K562 (cell line): ENCODE data around the gene ATL2. TPM values are rescaled to one million over a fixed set of nuclear protein-coding genes. Genes with fewer than 3 reads are reported as not detected.

Source experiments
- ATAC-seq: fragments of 200-7000 bp; cut with Tn5 transposase; 3 replicates; pipeline ENCODE4 v1.9.1; 2020; ENCODE audit warnings: moderate library complexity
- BruUV-seq: library from RNA; stranded (reverse); fragments of 400-500 nt; replicated peaks from 2 replicates; lab custom pipeline; 2021; lab: Mats Ljungman, UMichigan
- CTCF ChIA-PET: fragments of 300-600 bp; formaldehyde crosslinking; extraction: SDS; loops from one replicate; lab custom pipeline; 2021; ENCODE audit warnings: low intra/inter-chr PET ratio; lab: Yijun Ruan, JAX
- POLR2A ChIA-PET: fragments of 300-600, 350-650 bp; sonication (Branson Sonifier 250); formaldehyde crosslinking; extraction: SDS; loops from one replicate; lab custom pipeline; 2021; ENCODE audit warnings: antibody characterized with exemption, inconsistent platforms; lab: Yijun Ruan, JAX
- DNase-seq, 4 experiments: peaks; one replicate each; pipeline versions ENCODE4 v3.0.0 to v3.0.0-alpha.2; 2011 to 2018; ENCODE audit warnings: low spot score in 3 of 4, mixed read lengths in 3 of 4; ENCODE audit errors: extremely low read depth in 1 of 4
- FAIRE-seq: peaks from 2 replicates; lab custom pipeline; 2011; peaks lifted over from hg19 to GRCh38; lab: Jason Lieb, UNC
- H2AFZ ChIP-seq: 2 replicates; pipeline ENCODE4 v1.6.0; 2011; ENCODE audit warnings: low read depth, low read length, control low read depth, inconsistent platforms
- H3K27ac ChIP-seq: fragments of 200-600 bp; 3 replicates; pipeline ENCODE4 v1.8.0; 2011; ENCODE audit warnings: low read depth, mild to moderate bottlenecking, control low read depth, inconsistent platforms, low read length, moderate library complexity, mixed read lengths; ENCODE audit errors: extremely low read depth
- H3K27me3 ChIP-seq, 2 experiments: fragments of 300-600 bp in 1 of 2; 2 replicates in 1 of 2; 3 replicates in 1 of 2; pipeline versions ENCODE4 v1.6.0 to v1.8.0; 2011; ENCODE audit warnings: inconsistent platforms in 2 of 2, low read length in 2 of 2, mild to moderate bottlenecking in 1 of 2, mixed read lengths in 1 of 2, moderate library complexity in 1 of 2; ENCODE audit not compliant: control insufficient read depth in 2 of 2, insufficient read depth in 2 of 2
- H3K36me3 ChIP-seq: fragments of 300-600 bp; 3 replicates; pipeline ENCODE4 v1.8.0; 2011; ENCODE audit warnings: mild to moderate bottlenecking, low read length, inconsistent platforms; ENCODE audit not compliant: control insufficient read depth, insufficient read depth
- H3K4me1 ChIP-seq, 2 experiments: fragments of 200-600 bp in 1 of 2; replicated peaks in 1 of 2; 2 replicates in 1 of 2; 3 replicates in 1 of 2; pipeline versions ENCODE4 v1.5.1 to v1.8.0; 2011; ENCODE audit warnings: inconsistent platforms in 2 of 2, low read length in 2 of 2, mild to moderate bottlenecking in 1 of 2, mixed read lengths in 1 of 2, moderate library complexity in 1 of 2; ENCODE audit not compliant: control insufficient read depth in 2 of 2, insufficient read depth in 2 of 2
- H3K4me2 ChIP-seq: 2 replicates; pipeline ENCODE4 v1.6.1; 2011; ENCODE audit warnings: low read length, control low read depth, inconsistent platforms, mixed read lengths; ENCODE audit not compliant: insufficient read depth
- H3K4me3 ChIP-seq: fragments of 200-600 bp; sonication (generic), shearing (Covaris generic); 2 replicates; pipeline ENCODE4 v1.5.1; 2016; ENCODE audit warnings: control low read depth, inconsistent platforms
- H3K79me2 ChIP-seq: fragments of 200-600 bp; 3 replicates; pipeline ENCODE4 v1.8.0; 2011; ENCODE audit warnings: low read length, inconsistent platforms; ENCODE audit not compliant: control insufficient read depth, insufficient read depth
- H3K9ac ChIP-seq, 2 experiments: 2 replicates each; pipeline versions ENCODE4 v1.6.0 to v1.6.1; 2011; ENCODE audit warnings: low read depth in 2 of 2, low read length in 2 of 2, control low read depth in 1 of 2, inconsistent platforms in 1 of 2, mild to moderate bottlenecking in 1 of 2, mixed read lengths in 1 of 2; ENCODE audit not compliant: insufficient read depth in 1 of 2
- H3K9me1 ChIP-seq: one replicate; pipeline ENCODE4 v1.6.0; 2011; ENCODE audit warnings: inconsistent platforms, mild to moderate bottlenecking, low read length, moderate library complexity; ENCODE audit not compliant: control insufficient read depth, insufficient read depth
- H3K9me3 ChIP-seq: replicated peaks from 2 replicates; pipeline ENCODE4 v1.5.1; 2011; ENCODE audit warnings: low read depth, low read length, inconsistent platforms; ENCODE audit not compliant: control insufficient read depth, insufficient read depth
- H4K20me1 ChIP-seq: replicated peaks from 2 replicates; pipeline ENCODE4 v1.6.1; 2011; ENCODE audit warnings: low read length, inconsistent platforms, mixed read lengths; ENCODE audit not compliant: control insufficient read depth, insufficient read depth
- BDP1 ChIP-seq: IDR thresholded peaks from 3 replicates; pipeline ENCODE4 v1.6.1; 2011; ENCODE audit not compliant: insufficient read length, insufficient read depth
- GTF2F1 ChIP-seq: IDR thresholded peaks from 2 replicates; pipeline ENCODE4 v1.6.1; 2011; ENCODE audit warnings: low read depth, low read length, improper control_type of control experiment
- HLTF ChIP-seq: fragments of 450-650 bp; IDR thresholded peaks from 2 replicates; pipeline ENCODE4 v1.6.1; 2016
- MCM3 ChIP-seq: fragments of 450-650 bp; IDR thresholded peaks from 2 replicates; pipeline ENCODE4 v1.6.1; 2016
- NUFIP1 ChIP-seq: fragments of 450-650 bp; IDR thresholded peaks from 2 replicates; pipeline ENCODE4 v1.6.1; 2018; ENCODE audit not compliant: partially characterized antibody
- PTBP1 ChIP-seq: fragments of 200-400 bp; formaldehyde crosslinking; IDR thresholded peaks from 2 replicates; pipeline ENCODE4 v1.6.1; 2017; ENCODE audit warnings: low read depth, low read length
- ZKSCAN1 ChIP-seq: fragments of 150-350 bp; IDR thresholded peaks from 2 replicates; pipeline ENCODE4 v1.6.1; 2016; ENCODE audit warnings: low read depth, low read length
- WGBS: fragments of 100-300 bp; shearing (Covaris generic); methylation state at CpG from one replicate; pipeline ENCODE4 v1.1.6; 2016; ENCODE audit warnings: low coverage, mixed read lengths; ENCODE audit not compliant: insufficient coverage; ENCODE audit errors: missing lambda C conversion rate; 5-methylcytosine and 5-hydroxymethylcytosine counted together
- in situ Hi-C: fragments of 300-500 bp; cut with MboI; formaldehyde crosslinking; loops from 4 replicates; pipeline ENCODE4 v1.15.0; 2018; ENCODE audit warnings: inconsistent platforms, mixed read lengths
- intact Hi-C: fragments of 100-400 bp; cut with micrococcal nuclease; formaldehyde crosslinking; loops from 2 replicates; pipeline ENCODE4 v1.14.2; 2022
- polyA plus RNA-seq, 8 experiments: library from polyadenylated mRNA; depleted of rRNA in 4 of 8; stranded (reverse) in 5 of 8; unstranded in 3 of 8; fragments of >200 nt; fragmentation: Nextera tagmentation in 2 of 8; fragmentation: Illumina TruSeq in 1 of 8; extraction: Ambion mirVana in 2 of 8; extraction: Trizol in 1 of 8; gene quantifications; 2 replicates each; pipeline versions ENCODE4 v1.2.1 to v1.2.3, GENCODE V29; 2011 to 2014; ENCODE audit warnings: inconsistent platforms in 1 of 8, missing spikeins in 1 of 8
- total RNA-seq, 7 experiments: library from RNA; depleted of rRNA in 6 of 7; stranded (reverse); fragments of >200 nt in 6 of 7; fragmentation: Illumina TruSeq in 2 of 7; extraction: Trizol in 2 of 7; gene quantifications; 2 replicates each; pipeline versions ENCODE4 v1.2.1 to v1.2.3, GENCODE V29; 2011 to 2021; ENCODE audit warnings: low replicate concordance in 1 of 7
- TF ChIP-seq, protein P1 (sequence below): fragments of 250-450 bp; sonication (Bioruptor Pico); IDR thresholded peaks from 2 replicates; pipeline ENCODE4 v1.4.0; 2020
- TF ChIP-seq, protein P2 (sequence below): fragments of 450-650 bp; IDR thresholded peaks from one replicate; pipeline ENCODE4 v1.6.1; 2018; ENCODE audit warnings: mild to moderate bottlenecking, moderate library complexity; ENCODE audit not compliant: partially characterized antibody
- TF ChIP-seq, protein P3 (sequence below), 2 experiments: fragments of 450-650 bp; conservative IDR thresholded peaks; 2 replicates each; pipeline ENCODE4 v1.6.1; 2017; ENCODE audit warnings: mild to moderate bottlenecking in 2 of 2, moderate library complexity in 2 of 2
- TF ChIP-seq, protein P4 (sequence below), 3 experiments: fragments of 200-800 bp in 1 of 3; sonication (Bioruptor generic) in 1 of 3; sonication (generic) in 1 of 3; formaldehyde crosslinking in 1 of 3; IDR thresholded peaks; 2 replicates each; pipeline versions ENCODE4 v1.6.1 to v1.8.0; 2016 to 2022; ENCODE audit warnings: mild to moderate bottlenecking in 2 of 3, missing compliant biosample characterization in 2 of 3, missing genetic modification characterization in 2 of 3, missing genetic modification reagents in 1 of 3

ATL2 gene
- total and polyA plus RNA-seq, 9 of the 15 experiments (the other 6 are each of a cell fraction or from before 2014, with no cell fraction given) = 12.0 to 80.8 (median 70.2) TPM

DNA sequence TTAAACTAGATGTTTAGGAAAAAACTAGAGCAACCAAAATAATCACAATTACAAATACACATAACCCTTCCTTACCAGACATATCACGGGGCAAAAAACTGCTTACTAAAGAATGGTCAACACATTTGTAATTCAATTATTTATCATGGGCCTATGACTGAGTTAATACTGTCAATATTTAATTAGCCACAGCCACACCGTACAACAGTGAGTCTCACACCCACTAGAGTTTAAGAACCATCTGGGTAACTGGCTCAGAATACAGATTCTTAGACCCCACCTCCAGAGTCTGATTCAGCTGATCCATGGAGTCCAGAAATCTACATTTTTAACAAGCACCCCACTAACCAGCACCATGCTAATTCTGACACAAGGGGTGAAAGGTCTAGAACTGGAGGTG, 14.8 kb downstream of the ATL2 start:
- H3K9me3 ChIP-seq = no peaks in the 10 kb centered on the region
- intact Hi-C loops (no loop called here), in situ Hi-C loops (no loop called here)
- no peak overlapping the region for H3K27ac ChIP-seq
- no peak for FAIRE-seq
- H3K9me1 ChIP-seq = no peaks in the 10 kb centered on the region
- peaks cover 28% of the 10 kb centered on the region; the same call in 2 of the 3 replicates for H3K36me3 ChIP-seq
- H3K4me1 ChIP-seq = peaks cover 22 to 45% of the 10 kb centered on the region in 2 experiments
- POLR2A ChIA-PET = interaction anchor here (1.3 to 7.5 kb wide), 4 partner anchors 9 to 389 kb away, joined by 4 to 111 read pairs (median 4); partner anchors contain the start of genes ATL2 and SRSF7
- no TSS peak for BruUV-seq
- H3K27me3 ChIP-seq = no peaks in the 10 kb centered on the region
- TF ChIP-seq NUFIP1 (no peak), MCM3 (no peak), GTF2F1 (no peak), ZKSCAN1 (no peak), PTBP1 (no peak), BDP1 (no peak), HLTF (no peak)
- TF ChIP-seq, protein P1, sequence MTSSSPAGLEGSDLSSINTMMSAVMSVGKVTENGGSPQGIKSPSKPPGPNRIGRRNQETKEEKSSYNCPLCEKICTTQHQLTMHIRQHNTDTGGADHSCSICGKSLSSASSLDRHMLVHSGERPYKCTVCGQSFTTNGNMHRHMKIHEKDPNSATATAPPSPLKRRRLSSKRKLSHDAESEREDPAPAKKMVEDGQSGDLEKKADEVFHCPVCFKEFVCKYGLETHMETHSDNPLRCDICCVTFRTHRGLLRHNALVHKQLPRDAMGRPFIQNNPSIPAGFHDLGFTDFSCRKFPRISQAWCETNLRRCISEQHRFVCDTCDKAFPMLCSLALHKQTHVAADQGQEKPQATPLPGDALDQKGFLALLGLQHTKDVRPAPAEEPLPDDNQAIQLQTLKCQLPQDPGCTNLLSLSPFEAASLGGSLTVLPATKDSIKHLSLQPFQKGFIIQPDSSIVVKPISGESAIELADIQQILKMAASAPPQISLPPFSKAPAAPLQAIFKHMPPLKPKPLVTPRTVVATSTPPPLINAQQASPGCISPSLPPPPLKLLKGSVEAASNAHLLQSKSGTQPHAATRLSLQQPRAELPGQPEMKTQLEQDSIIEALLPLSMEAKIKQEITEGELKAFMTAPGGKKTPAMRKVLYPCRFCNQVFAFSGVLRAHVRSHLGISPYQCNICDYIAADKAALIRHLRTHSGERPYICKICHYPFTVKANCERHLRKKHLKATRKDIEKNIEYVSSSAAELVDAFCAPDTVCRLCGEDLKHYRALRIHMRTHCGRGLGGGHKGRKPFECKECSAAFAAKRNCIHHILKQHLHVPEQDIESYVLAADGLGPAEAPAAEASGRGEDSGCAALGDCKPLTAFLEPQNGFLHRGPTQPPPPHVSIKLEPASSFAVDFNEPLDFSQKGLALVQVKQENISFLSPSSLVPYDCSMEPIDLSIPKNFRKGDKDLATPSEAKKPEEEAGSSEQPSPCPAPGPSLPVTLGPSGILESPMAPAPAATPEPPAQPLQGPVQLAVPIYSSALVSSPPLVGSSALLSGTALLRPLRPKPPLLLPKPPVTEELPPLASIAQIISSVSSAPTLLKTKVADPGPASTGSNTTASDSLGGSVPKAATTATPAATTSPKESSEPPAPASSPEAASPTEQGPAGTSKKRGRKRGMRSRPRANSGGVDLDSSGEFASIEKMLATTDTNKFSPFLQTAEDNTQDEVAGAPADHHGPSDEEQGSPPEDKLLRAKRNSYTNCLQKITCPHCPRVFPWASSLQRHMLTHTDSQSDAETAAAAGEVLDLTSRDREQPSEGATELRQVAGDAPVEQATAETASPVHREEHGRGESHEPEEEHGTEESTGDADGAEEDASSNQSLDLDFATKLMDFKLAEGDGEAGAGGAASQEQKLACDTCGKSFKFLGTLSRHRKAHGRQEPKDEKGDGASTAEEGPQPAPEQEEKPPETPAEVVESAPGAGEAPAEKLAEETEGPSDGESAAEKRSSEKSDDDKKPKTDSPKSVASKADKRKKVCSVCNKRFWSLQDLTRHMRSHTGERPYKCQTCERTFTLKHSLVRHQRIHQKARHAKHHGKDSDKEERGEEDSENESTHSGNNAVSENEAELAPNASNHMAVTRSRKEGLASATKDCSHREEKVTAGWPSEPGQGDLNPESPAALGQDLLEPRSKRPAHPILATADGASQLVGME (CRISPR knock-in tag) = no peak
- TF ChIP-seq, protein P2, sequence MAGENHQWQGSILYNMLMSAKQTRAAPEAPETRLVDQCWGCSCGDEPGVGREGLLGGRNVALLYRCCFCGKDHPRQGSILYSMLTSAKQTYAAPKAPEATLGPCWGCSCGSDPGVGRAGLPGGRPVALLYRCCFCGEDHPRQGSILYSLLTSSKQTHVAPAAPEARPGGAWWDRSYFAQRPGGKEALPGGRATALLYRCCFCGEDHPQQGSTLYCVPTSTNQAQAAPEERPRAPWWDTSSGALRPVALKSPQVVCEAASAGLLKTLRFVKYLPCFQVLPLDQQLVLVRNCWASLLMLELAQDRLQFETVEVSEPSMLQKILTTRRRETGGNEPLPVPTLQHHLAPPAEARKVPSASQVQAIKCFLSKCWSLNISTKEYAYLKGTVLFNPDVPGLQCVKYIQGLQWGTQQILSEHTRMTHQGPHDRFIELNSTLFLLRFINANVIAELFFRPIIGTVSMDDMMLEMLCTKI = no peak
- TF ChIP-seq, protein P3, sequence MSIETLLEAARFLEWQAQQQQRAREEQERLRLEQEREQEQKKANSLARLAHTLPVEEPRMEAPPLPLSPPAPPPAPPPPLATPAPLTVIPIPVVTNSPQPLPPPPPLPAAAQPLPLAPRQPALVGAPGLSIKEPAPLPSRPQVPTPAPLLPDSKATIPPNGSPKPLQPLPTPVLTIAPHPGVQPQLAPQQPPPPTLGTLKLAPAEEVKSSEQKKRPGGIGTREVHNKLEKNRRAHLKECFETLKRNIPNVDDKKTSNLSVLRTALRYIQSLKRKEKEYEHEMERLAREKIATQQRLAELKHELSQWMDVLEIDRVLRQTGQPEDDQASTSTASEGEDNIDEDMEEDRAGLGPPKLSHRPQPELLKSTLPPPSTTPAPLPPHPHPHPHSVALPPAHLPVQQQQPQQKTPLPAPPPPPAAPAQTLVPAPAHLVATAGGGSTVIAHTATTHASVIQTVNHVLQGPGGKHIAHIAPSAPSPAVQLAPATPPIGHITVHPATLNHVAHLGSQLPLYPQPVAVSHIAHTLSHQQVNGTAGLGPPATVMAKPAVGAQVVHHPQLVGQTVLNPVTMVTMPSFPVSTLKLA (conservative IDR thresholded peaks at IDR 0.05) = no peak
- TF ChIP-seq, protein P4, sequence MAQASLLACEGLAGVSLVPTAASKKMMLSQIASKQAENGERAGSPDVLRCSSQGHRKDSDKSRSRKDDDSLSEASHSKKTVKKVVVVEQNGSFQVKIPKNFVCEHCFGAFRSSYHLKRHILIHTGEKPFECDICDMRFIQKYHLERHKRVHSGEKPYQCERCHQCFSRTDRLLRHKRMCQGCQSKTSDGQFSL (CRISPR knock-in tag; IDR thresholded peaks at IDR 0.05) = no peak
- TF ChIP-seq, protein P4 (tag; IDR thresholded peaks at IDR 0.05) = no peak
- no peak for ATAC-seq
- H4K20me1 ChIP-seq = no peaks in the 10 kb centered on the region
- H3K4me2 ChIP-seq = no peak overlapping the region
- DNase-seq = no peak
- H3K9ac ChIP-seq = 0 out of 4 replicates have a peak overlapping the region, but pooled peaks of 1 of the 2 experiments have one; percentile 0
- WGBS = 60% methylated on average over 2 of the region's 2 CpGs
- H3K4me3 ChIP-seq = no peak overlapping the region
- CTCF ChIA-PET = no interaction called here
- peaks cover 96% of the 10 kb centered on the region for H3K79me2 ChIP-seq
- H2AFZ ChIP-seq = no peak overlapping the region
